Right kidney (tissue), 9 donors: ENCODE results near the gene SPRN.
"Not testable (repeated sequence)": the region's sequence is repeated elsewhere in the genome, so short reads cannot be mapped to it uniquely, and the experiment has no call there.

Experiments
- DNase-seq: peaks from one replicate; pipeline ENCODE4 v3.0.0-alpha.2; 2016
- long read RNA-seq, 8 donors: transcript quantifications; one replicate each; lab custom pipeline, GENCODE V29; 2026

SPRN gene
- long read RNA-seq, donor 1, result 0 reads
- long read RNA-seq, donor 2, result 0 reads
- long read RNA-seq, donor 3, result 0 reads
- long read RNA-seq, donor 4, result 0 reads
- long read RNA-seq, donor 5, result 0 reads
- long read RNA-seq, donor 6, result 0 reads
- long read RNA-seq, donor 7, result 0 reads
- long read RNA-seq, donor 8, result 0 reads

- not testable (repeated sequence) for DNase-seq
Observed at GRCh38 chr10:133424601-133425000, at the start of gene SPRN. Gene SPRN, minus strand, starts transcription at chr10:133424625. Its CDS starts 944 bp downstream, at chr10:133423681.

- DNase-seq, result no peak
Observed at GRCh38 chr10:133474027-133474426, 49.6 kb upstream of the SPRN start.

- DNase-seq, result no peak
Observed at GRCh38 chr10:133473270-133473669, 48.8 kb upstream of the SPRN start.

- DNase-seq, result no peak
Observed at GRCh38 chr10:133471300-133472109, 47.1 kb upstream of the SPRN start.

GRCh38 chr10:133469205-133469604, 44.8 kb upstream of the SPRN start:
- not testable (repeated sequence) for DNase-seq

GRCh38 chr10:133467286-133467911, 43.0 kb upstream of the SPRN start:
- no peak for DNase-seq

GRCh38 chr10:133466683-133467275, 42.4 kb upstream of the SPRN start:
- DNase-seq, result no peak

GRCh38 chr10:133465950-133466474, 41.6 kb upstream of the SPRN start:
- no peak for DNase-seq

GRCh38 chr10:133465191-133465949, 40.9 kb upstream of the SPRN start:
- DNase-seq, result no peak

- no peak for DNase-seq
Observed at GRCh38 chr10:133464582-133465031, 40.2 kb upstream of the SPRN start.

- no peak for DNase-seq
Observed at GRCh38 chr10:133462512-133463305, 38.3 kb upstream of the SPRN start.

GRCh38 chr10:133461841-133462240, 37.4 kb upstream of the SPRN start:
- no peak for DNase-seq

GRCh38 chr10:133461027-133461426, 36.6 kb upstream of the SPRN start:
- no peak for DNase-seq

- DNase-seq, result no peak
Observed at GRCh38 chr10:133460208-133460769, 35.9 kb upstream of the SPRN start.

- no peak for DNase-seq
Observed at GRCh38 chr10:133459454-133460207, 35.2 kb upstream of the SPRN start.

GRCh38 chr10:133458710-133459453, 34.5 kb upstream of the SPRN start:
- no peak for DNase-seq

- no peak for DNase-seq
Observed at GRCh38 chr10:133458021-133458709, 33.7 kb upstream of the SPRN start.

GRCh38 chr10:133457100-133457841, 32.8 kb upstream of the SPRN start:
- no peak for DNase-seq
